GM12878 (cell line): ENCODE results near the gene ZNF644. TPM values are rescaled to one million over a fixed set of nuclear protein-coding genes. Genes with fewer than 3 reads are reported as not detected.
"Not testable (repeated sequence)": the region's sequence is repeated elsewhere in the genome, so short reads cannot be mapped to it uniquely, and the experiment has no call there.

ENCODE experiments used
- ATAC-seq: fragments of 200-7000 bp; cut with Tn5 transposase; 3 replicates; pipeline ENCODE4 v1.9.1; 2020; ENCODE audit warnings: mild to moderate bottlenecking, moderate library complexity
- BruUV-seq: library from RNA; stranded (reverse); fragments of 400-500 nt; replicated peaks from 2 replicates; lab custom pipeline; 2021; lab: Mats Ljungman, UMichigan
- CTCF ChIA-PET: fragments of 300-600 bp; sonication (Branson Sonifier 250); formaldehyde crosslinking; extraction: SDS; loops from one replicate; lab custom pipeline; 2021; ENCODE audit warnings: inconsistent platforms; lab: Yijun Ruan, JAX
- POLR2A ChIA-PET: fragments of 350-600 bp; formaldehyde crosslinking; extraction: SDS; loops from one replicate; lab custom pipeline; 2021; ENCODE audit warnings: inconsistent platforms; lab: Charles Lee
- RAD21 ChIA-PET: fragments of 300-600 bp; sonication (Branson Sonifier 250); formaldehyde crosslinking; loops from one replicate; lab custom pipeline; 2023; ENCODE audit warnings: antibody characterized with exemption; ENCODE audit not compliant: unreplicated experiment; lab: Charles Lee
- SMC1A ChIA-PET: fragments of 300-600 bp; sonication (Branson Sonifier 250); formaldehyde crosslinking; loops from one replicate; lab custom pipeline; 2023; ENCODE audit not compliant: unreplicated experiment, uncharacterized antibody; lab: Charles Lee
- DNase-seq: peaks from one replicate; pipeline ENCODE4 v3.0.0-alpha.2; 2011; ENCODE audit warnings: low read depth, low spot score
- FAIRE-seq: peaks from 3 replicates; lab custom pipeline; 2011; peaks lifted over from hg19 to GRCh38; lab: Jason Lieb, UNC
- H2AFZ ChIP-seq: 2 replicates; pipeline ENCODE4 v1.6.0; 2011; ENCODE audit warnings: low read depth, low read length, control low read depth; ENCODE audit not compliant: control insufficient read depth
- H3K27ac ChIP-seq: 2 replicates; pipeline ENCODE4 v1.5.1; 2011; ENCODE audit warnings: control low read depth; ENCODE audit not compliant: control insufficient read depth, insufficient read depth
- H3K27me3 ChIP-seq, 2 experiments: replicated peaks in 1 of 2; 2 replicates each; pipeline versions ENCODE4 v1.6.0 to v1.6.1; 2011; ENCODE audit warnings: low read length in 1 of 2; ENCODE audit not compliant: control insufficient read depth in 2 of 2, insufficient read depth in 2 of 2
- H3K36me3 ChIP-seq, 2 experiments: 2 replicates each; pipeline ENCODE4 v1.5.1; 2011; ENCODE audit warnings: low read length in 1 of 2; ENCODE audit not compliant: control insufficient read depth in 2 of 2, insufficient read depth in 2 of 2
- H3K4me1 ChIP-seq: 2 replicates; pipeline ENCODE4 v1.6.1; 2011; ENCODE audit warnings: mild to moderate bottlenecking, low read length, moderate library complexity, mixed read lengths; ENCODE audit not compliant: control insufficient read depth, insufficient read depth
- H3K4me2 ChIP-seq: 2 replicates; pipeline ENCODE4 v1.6.0; 2011; ENCODE audit warnings: control low read depth; ENCODE audit not compliant: control insufficient read depth, insufficient read depth
- H3K4me3 ChIP-seq: fragments of 200-600 bp; sonication (generic); 2 replicates; pipeline ENCODE4 v1.5.1; 2016
- H3K79me2 ChIP-seq: 2 replicates; pipeline ENCODE4 v1.6.0; 2011; ENCODE audit warnings: low read length; ENCODE audit not compliant: control insufficient read depth, insufficient read depth
- H3K9ac ChIP-seq: 2 replicates; pipeline ENCODE4 v1.8.0; 2011; ENCODE audit warnings: low read length, control low read depth, mixed read lengths; ENCODE audit not compliant: control insufficient read depth, insufficient read depth
- H3K9me3 ChIP-seq: replicated peaks from 3 replicates; pipeline ENCODE4 v1.5.1; 2011; ENCODE audit warnings: mild to moderate bottlenecking, low read length; ENCODE audit not compliant: control insufficient read depth, insufficient read depth
- H4K20me1 ChIP-seq: 2 replicates; pipeline ENCODE4 v1.6.0; 2011; ENCODE audit not compliant: control insufficient read depth, insufficient read depth
- CBX5 ChIP-seq: sonication (generic); IDR thresholded peaks from 2 replicates; pipeline ENCODE4 v1.6.1; 2016; ENCODE audit warnings: low read depth, moderate library complexity, mild to moderate bottlenecking, inconsistent platforms
- CREB1 ChIP-seq: IDR thresholded peaks from 2 replicates; pipeline ENCODE4 v1.6.1; 2012; ENCODE audit warnings: low read depth, mild to moderate bottlenecking, inconsistent platforms
- CREM ChIP-seq: IDR thresholded peaks from 2 replicates; pipeline ENCODE4 v1.6.1; 2014; ENCODE audit warnings: antibody characterized with exemption, low read depth
- DPF2 ChIP-seq: fragments of 450-650 bp; IDR thresholded peaks from 2 replicates; pipeline ENCODE4 v1.6.1; 2017; ENCODE audit warnings: mild to moderate bottlenecking
- GATAD2B ChIP-seq: fragments of 450-650 bp; conservative IDR thresholded peaks from 2 replicates; pipeline ENCODE4 v1.6.1; 2017; ENCODE audit warnings: low read depth, mild to moderate bottlenecking, moderate library complexity
- HDAC6 ChIP-seq: fragments of 200-600 bp; sonication (generic); IDR thresholded peaks from one replicate; pipeline ENCODE4 v1.8.0; 2017; ENCODE audit warnings: antibody characterized with exemption; ENCODE audit not compliant: unreplicated experiment
- IKZF1 ChIP-seq: fragments of 450-650 bp; conservative IDR thresholded peaks from 2 replicates; pipeline ENCODE4 v1.6.1; 2017; ENCODE audit warnings: antibody characterized with exemption, mild to moderate bottlenecking
- JUND ChIP-seq: IDR thresholded peaks from 2 replicates; pipeline ENCODE4 v1.6.1; 2012; ENCODE audit warnings: low read depth, mild to moderate bottlenecking, low read length, improper control_type of control experiment, moderate library complexity
- MEF2B ChIP-seq: fragments of 450-650 bp; IDR thresholded peaks from 2 replicates; pipeline ENCODE4 v1.6.1; 2018; ENCODE audit warnings: mild to moderate bottlenecking, moderate library complexity; ENCODE audit not compliant: partially characterized antibody, poor library complexity, severe bottlenecking
- MYC ChIP-seq: IDR thresholded peaks from 2 replicates; pipeline ENCODE4 v1.6.1; 2011; ENCODE audit warnings: mild to moderate bottlenecking, low read length, moderate library complexity, inconsistent platforms; ENCODE audit not compliant: insufficient read depth, insufficient replicate concordance, insufficient read length, severe bottlenecking
- NKRF ChIP-seq: fragments of 450-650 bp; conservative IDR thresholded peaks from 2 replicates; pipeline ENCODE4 v1.6.1; 2017; ENCODE audit warnings: mild to moderate bottlenecking, moderate library complexity
- NR2C1 ChIP-seq: fragments of 450-650 bp; IDR thresholded peaks from 2 replicates; pipeline ENCODE4 v1.6.1; 2017; ENCODE audit warnings: antibody characterized with exemption, mild to moderate bottlenecking, moderate library complexity
- PAX5 ChIP-seq: IDR thresholded peaks from 2 replicates; pipeline ENCODE4 v1.6.1; 2011; ENCODE audit warnings: low read depth, low read length, borderline replicate concordance
- RB1 ChIP-seq: fragments of 450-650 bp; formaldehyde crosslinking; IDR thresholded peaks from 2 replicates; pipeline ENCODE4 v1.6.1; 2017; ENCODE audit warnings: mild to moderate bottlenecking, borderline replicate concordance
- RFX5 ChIP-seq: IDR thresholded peaks from 2 replicates; pipeline ENCODE4 v1.6.1; 2011; ENCODE audit warnings: low read depth, low read length, improper control_type of control experiment
- SMAD1 ChIP-seq: fragments of 450-650 bp; IDR thresholded peaks from 2 replicates; pipeline ENCODE4 v1.6.1; 2018; ENCODE audit warnings: mild to moderate bottlenecking, low read depth; ENCODE audit not compliant: partially characterized antibody
- WRNIP1 ChIP-seq: IDR thresholded peaks from 2 replicates; pipeline ENCODE4 v1.6.1; 2011; ENCODE audit warnings: low read depth, low read length, improper control_type of control experiment, borderline replicate concordance
- WGBS: methylation state at CpG from one replicate; pipeline ENCODE4 v1.1.6; 2016; ENCODE audit warnings: low lambda C conversion rate; ENCODE audit not compliant: insufficient replicate concordance, insufficient coverage; ENCODE audit errors: missing lambda C conversion rate; 5-methylcytosine and 5-hydroxymethylcytosine counted together
- in situ Hi-C: fragments of 300-500 bp; cut with MboI; formaldehyde crosslinking; loops from 9 replicates; pipeline ENCODE4 v1.14.3; 2018; ENCODE audit warnings: mixed read lengths
- intact Hi-C: fragments of 100-400 bp; cut with micrococcal nuclease; formaldehyde crosslinking; loops from one replicate; pipeline ENCODE4 v1.14.2; 2022; ENCODE audit not compliant: unreplicated experiment
- polyA plus RNA-seq, 11 experiments: library from polyadenylated mRNA; depleted of rRNA in 4 of 11; unstranded in 6 of 11; stranded (reverse) in 5 of 11; fragments of >200 nt; fragmentation: Nextera tagmentation in 4 of 11; fragmentation: Illumina TruSeq in 1 of 11; extraction: Ambion mirVana in 4 of 11; extraction: Trizol in 1 of 11; gene quantifications; 1 replicate in 1 of 11; 2 replicates in 10 of 11; pipeline versions ENCODE4 v1.2.1 to v1.2.3, GENCODE V29; 2011 to 2016; ENCODE audit warnings: inconsistent platforms in 2 of 11, missing spikeins in 2 of 11, low read depth in 1 of 11
- total RNA-seq, 4 experiments: library from RNA; depleted of rRNA in 3 of 4; stranded (reverse); fragments of >200 nt in 3 of 4; fragmentation: Illumina TruSeq in 1 of 4; extraction: Trizol in 1 of 4; gene quantifications; 2 replicates each; pipeline versions ENCODE4 v1.2.1 to v1.2.3, GENCODE V29; 2013 to 2021

The ZNF644 gene
- total and polyA plus RNA-seq, 10 of the 15 experiments (the other 5 are each of a cell fraction or from before 2014, with no cell fraction given), result 17.7 to 55.3 (median 29.5) TPM

GRCh38 chr1:91049551-91049950, 27.7 kb upstream of the ZNF644 start:
- in situ Hi-C loops, result not testable (repeated sequence)

DNA sequence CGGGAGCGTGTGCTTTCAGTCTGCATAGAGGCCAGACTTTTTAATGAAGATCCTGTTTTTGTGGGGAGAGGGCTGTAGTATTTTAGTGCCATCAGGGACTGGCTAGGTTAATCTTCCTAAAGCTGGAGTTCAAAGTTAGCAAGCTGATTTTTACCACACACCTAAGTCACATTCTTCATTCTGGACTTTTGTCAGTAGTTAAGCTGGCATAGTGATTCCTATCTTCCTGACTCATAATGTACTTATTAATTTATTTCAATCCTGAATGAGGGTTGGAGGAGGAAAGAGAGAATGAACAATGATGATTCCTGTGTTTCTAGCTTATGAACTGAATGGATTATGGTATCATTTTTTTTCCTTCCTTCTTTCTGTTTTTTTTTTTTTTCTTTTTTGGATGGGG, 24.9 kb upstream of the ZNF644 start:
- DNase-seq (no peak), FAIRE-seq (no peak), ATAC-seq (no peak)
- ChIA-PET POLR2A (no interaction called here), CTCF (interaction anchor here (1.4 kb wide), 1 partner anchor 119 kb away, joined by 3 read pairs; no protein-coding TSS in a partner anchor), SMC1A (interaction anchor here (1.2 kb wide), 2 partner anchors 8 to 12 kb away, joined by 3 to 5 read pairs; no protein-coding TSS in a partner anchor), RAD21 (interaction anchor here (0.7 kb wide), 1 partner anchor 1265 kb away, joined by 3 read pairs; no protein-coding TSS in a partner anchor)
- intact Hi-C loops (no loop called here), in situ Hi-C loops (no loop called here)
- no peaks in the 10 kb centered on the region for H4K20me1 ChIP-seq
- no peaks in the 10 kb centered on the region for H3K79me2 ChIP-seq
- no TSS peak for BruUV-seq
- H3K9ac ChIP-seq, result no peak overlapping the region
- no peak overlapping the region for H2AFZ ChIP-seq
- no peak overlapping the region for H3K4me3 ChIP-seq
- H3K9me3 ChIP-seq, result no peaks in the 10 kb centered on the region; the same call in 2 of the 3 replicates
- WGBS, result 95% methylated on average over 2 of the region's 2 CpGs
- H3K27me3 ChIP-seq, result no peaks in the 10 kb centered on the region
- no peak overlapping the region for H3K4me2 ChIP-seq
- no peaks in the 10 kb centered on the region for H3K4me1 ChIP-seq
- H3K36me3 ChIP-seq, result no peaks in the 10 kb centered on the region
- no peak overlapping the region for H3K27ac ChIP-seq
- no peak for TF ChIP-seq JUND
- no peak for TF ChIP-seq CBX5
- no peak for TF ChIP-seq DPF2
- no peak for TF ChIP-seq SMAD1
- no peak for TF ChIP-seq PAX5
- no peak for TF ChIP-seq WRNIP1
- TF ChIP-seq CREM, result no peak
- TF ChIP-seq NR2C1, result no peak
- TF ChIP-seq NKRF, result no peak
- TF ChIP-seq MYC, result no peak
- TF ChIP-seq IKZF1, result no peak
- TF ChIP-seq CREB1, result no peak
- no peak for TF ChIP-seq GATAD2B
- no peak for TF ChIP-seq RFX5
- TF ChIP-seq RB1, result no peak
- no peak for TF ChIP-seq MEF2B
- TF ChIP-seq HDAC6, result no peak

More at GRCh38 chr1:91049551-91049950, 27.7 kb upstream of the ZNF644 start:
- H3K4me3 ChIP-seq, FAIRE-seq, H3K36me3 ChIP-seq, H4K20me1 ChIP-seq, CTCF ChIA-PET, DNase-seq, RAD21 ChIA-PET, H3K4me2 ChIP-seq, H2AFZ ChIP-seq, H3K27ac ChIP-seq, H3K9me3 ChIP-seq, BruUV-seq, H3K27me3 ChIP-seq, H3K4me1 ChIP-seq, intact Hi-C loops, ATAC-seq, H3K9ac ChIP-seq, H3K79me2 ChIP-seq: not testable (repeated sequence)
- SMC1A ChIA-PET, result interaction anchor here (0.6 to 1.4 kb wide), 2 partner anchors 19 to 32 kb away, joined by 3 read pairs; no protein-coding TSS in a partner anchor
- POLR2A ChIA-PET, result interaction anchor here (0.7 kb wide), 1 partner anchor 180 kb away, joined by 3 read pairs; no protein-coding TSS in a partner anchor
- WGBS, result 18% methylated on average over 2 of the region's 2 CpGs
